HT1080 (cell line): ENCODE measurements around the gene SSBP3. TPM values are rescaled to one million over a fixed set of nuclear protein-coding genes. Genes with fewer than 3 reads are reported as not detected.

Experiments used
- DNase-seq: peaks from one replicate; pipeline ENCODE4 v3.0.0-alpha.2; 2015; ENCODE audit warnings: low read depth
- total RNA-seq: library from RNA; depleted of rRNA; stranded (reverse); fragments of >200 nt; shearing (Covaris generic); gene quantifications from 2 replicates; pipeline ENCODE4 v1.2.3, GENCODE V29; 2014

The SSBP3 gene
- total RNA-seq, 1 experiment from 2014 or later = 44.1 TPM

- DNase-seq = no peak
These were observed 4.2 kb upstream of the SSBP3 start for GRCh38 chr1:54410359-54410758.

- no peak for DNase-seq
These were observed 3.3 kb upstream of the SSBP3 start for GRCh38 chr1:54409156-54410142.

GRCh38 chr1:54408147-54409066 is 2.2 kb upstream of the SSBP3 start:
- DNase-seq = peak; percentile 88

GRCh38 chr1:54407404-54408146 is 1.4 kb upstream of the SSBP3 start:
- DNase-seq = peak; percentile 89

GRCh38 chr1:54407154-54407403 is 885 bp upstream of the SSBP3 start:
- DNase-seq = no peak

GRCh38 chr1:54405898-54406293 is 298 bp downstream of the SSBP3 start:
- no peak for DNase-seq

GRCh38 chr1:54404939-54405897 is 976 bp downstream of the SSBP3 start:
- no peak for DNase-seq

GRCh38 chr1:54404263-54404662 is 1.9 kb downstream of the SSBP3 start:
- no peak for DNase-seq

GRCh38 chr1:54403808-54404261 is 2.4 kb downstream of the SSBP3 start:
- DNase-seq = peak; percentile 90

- no peak for DNase-seq
These were observed 2.8 kb downstream of the SSBP3 start for GRCh38 chr1:54403405-54403804.

GRCh38 chr1:54402896-54403295 is 3.3 kb downstream of the SSBP3 start:
- no peak for DNase-seq

GRCh38 chr1:54401799-54402198 is 4.4 kb downstream of the SSBP3 start:
- DNase-seq = no peak

GRCh38 chr1:54400329-54400728 is 5.9 kb downstream of the SSBP3 start:
- no peak for DNase-seq

GRCh38 chr1:54399765-54400164 is 6.4 kb downstream of the SSBP3 start:
- DNase-seq = no peak

- no peak for DNase-seq
These were observed 7.1 kb downstream of the SSBP3 start for GRCh38 chr1:54398963-54399528.

- DNase-seq = no peak
These were observed 8.2 kb downstream of the SSBP3 start for GRCh38 chr1:54397980-54398379.

GRCh38 chr1:54397090-54397591 is 9.1 kb downstream of the SSBP3 start:
- no peak for DNase-seq

GRCh38 chr1:54396261-54396933 is 9.8 kb downstream of the SSBP3 start:
- no peak for DNase-seq

GRCh38 chr1:54395281-54395934 is 10.8 kb downstream of the SSBP3 start:
- no peak for DNase-seq
